ENCODE results near the gene GBE1. TPM values are rescaled to one million over a fixed set of nuclear protein-coding genes. Genes with fewer than 3 reads are reported as not detected.

GBE1 gene
- total RNA-seq, 1 donor from 2014 or later, result 32.5 TPM

DNA sequence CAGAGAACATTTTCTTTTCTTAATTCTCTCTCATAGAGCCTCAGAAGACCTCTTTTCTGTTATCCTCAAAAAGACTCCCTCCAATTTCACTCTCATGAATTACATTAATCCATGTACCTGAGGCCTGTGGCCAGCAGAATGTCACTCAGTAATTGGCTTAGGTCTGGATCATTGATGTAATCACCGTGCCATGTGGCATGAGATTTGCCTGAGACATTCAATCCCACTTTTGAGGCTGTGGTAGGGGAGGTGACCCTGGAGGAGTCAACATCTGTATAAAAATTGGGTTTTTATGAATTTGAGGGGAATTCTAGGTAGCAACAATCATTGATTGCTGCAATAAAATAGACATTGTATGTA lies 295.3 kb downstream of the GBE1 start:
- ChIA-PET CTCF (no interaction called here), POLR2A (no interaction called here)
- no peak for DNase-seq
- no peaks in the 10 kb centered on the region for H3K9me3 Mint-ChIP-seq
- TF ChIP-seq, protein P1, sequence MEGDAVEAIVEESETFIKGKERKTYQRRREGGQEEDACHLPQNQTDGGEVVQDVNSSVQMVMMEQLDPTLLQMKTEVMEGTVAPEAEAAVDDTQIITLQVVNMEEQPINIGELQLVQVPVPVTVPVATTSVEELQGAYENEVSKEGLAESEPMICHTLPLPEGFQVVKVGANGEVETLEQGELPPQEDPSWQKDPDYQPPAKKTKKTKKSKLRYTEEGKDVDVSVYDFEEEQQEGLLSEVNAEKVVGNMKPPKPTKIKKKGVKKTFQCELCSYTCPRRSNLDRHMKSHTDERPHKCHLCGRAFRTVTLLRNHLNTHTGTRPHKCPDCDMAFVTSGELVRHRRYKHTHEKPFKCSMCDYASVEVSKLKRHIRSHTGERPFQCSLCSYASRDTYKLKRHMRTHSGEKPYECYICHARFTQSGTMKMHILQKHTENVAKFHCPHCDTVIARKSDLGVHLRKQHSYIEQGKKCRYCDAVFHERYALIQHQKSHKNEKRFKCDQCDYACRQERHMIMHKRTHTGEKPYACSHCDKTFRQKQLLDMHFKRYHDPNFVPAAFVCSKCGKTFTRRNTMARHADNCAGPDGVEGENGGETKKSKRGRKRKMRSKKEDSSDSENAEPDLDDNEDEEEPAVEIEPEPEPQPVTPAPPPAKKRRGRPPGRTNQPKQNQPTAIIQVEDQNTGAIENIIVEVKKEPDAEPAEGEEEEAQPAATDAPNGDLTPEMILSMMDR (IDR thresholded peaks at IDR 0.05), result no peak
- no peaks in the 10 kb centered on the region for H3K27me3 Mint-ChIP-seq
- intact Hi-C loops (cut with micrococcal nuclease), result no loop called here
- no peak for ATAC-seq (ENCODE audit: low read depth)
- H3K4me1 Mint-ChIP-seq, result no peaks in the 10 kb centered on the region
- no peak overlapping the region for H3K4me3 Mint-ChIP-seq
- no peak overlapping the region for H3K27ac Mint-ChIP-seq
- H3K36me3 Mint-ChIP-seq (ENCODE audit: low read depth), result no peaks in the 10 kb centered on the region

DNA sequence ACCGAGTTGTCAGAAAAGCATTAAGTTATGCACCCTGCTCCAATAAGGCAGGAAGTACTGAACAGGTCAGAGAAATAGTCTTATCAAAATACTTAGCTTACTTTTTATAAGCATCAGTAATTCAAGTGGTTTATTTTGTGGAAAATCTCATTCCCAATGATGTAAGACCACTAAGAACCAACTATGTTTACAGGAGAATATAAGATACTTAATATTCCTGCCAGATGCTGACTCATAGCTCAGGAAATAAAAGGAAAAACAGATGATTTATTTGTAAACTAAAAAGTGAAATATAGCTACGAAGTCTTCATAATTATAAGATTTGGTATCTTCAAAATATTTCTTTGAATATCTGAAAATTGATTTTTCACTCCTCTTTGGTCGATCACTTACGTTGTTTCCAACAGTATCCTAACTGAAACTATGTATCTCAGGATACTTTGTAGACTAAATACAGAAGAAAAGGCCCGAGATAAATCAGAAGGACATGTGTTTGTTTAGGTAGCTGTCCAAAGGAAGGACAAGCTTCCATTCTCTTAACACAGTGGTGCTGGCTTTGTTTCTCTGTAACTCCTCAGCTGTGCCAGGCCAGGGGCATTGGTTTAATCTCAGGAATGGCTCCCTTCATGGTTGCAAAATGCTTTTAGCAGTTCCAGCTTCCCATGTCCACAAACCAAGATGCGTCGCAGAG lies 295.8 kb downstream of the GBE1 start:
- intact Hi-C loops (cut with micrococcal nuclease), result no loop called here
- ATAC-seq (ENCODE audit: low read depth) (no peak), DNase-seq (no peak)
- Mint-ChIP-seq H3K27ac (no peak overlapping the region), H3K4me3 (no peak overlapping the region), H3K36me3 (ENCODE audit: low read depth) (no peaks in the 10 kb centered on the region), H3K4me1 (no peaks in the 10 kb centered on the region), H3K9me3 (no peaks in the 10 kb centered on the region), H3K27me3 (peaks cover 2% of the 10 kb centered on the region)
- POLR2A ChIA-PET, result no interaction called here
- CTCF ChIA-PET, result no interaction called here
- TF ChIP-seq, protein P1 (IDR thresholded peaks at IDR 0.05), result no peak

DNA sequence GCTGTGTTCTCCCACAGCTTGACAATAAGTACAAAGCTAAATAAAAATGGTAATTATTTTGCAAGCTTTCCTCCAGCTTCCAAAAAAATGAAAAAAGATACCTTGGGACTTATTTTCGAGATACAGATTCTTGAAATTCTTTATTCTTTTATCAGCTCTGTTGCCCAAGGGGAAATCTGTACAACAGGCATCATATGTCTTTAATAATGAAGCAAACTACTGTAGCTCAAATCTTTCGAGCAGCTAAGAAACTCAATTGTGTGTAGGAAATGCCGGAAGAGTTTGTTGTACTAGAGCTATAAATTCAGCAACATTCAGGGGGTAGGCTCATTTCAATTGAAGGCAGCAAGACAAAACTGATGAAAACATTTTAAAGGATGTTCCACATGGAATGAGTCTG lies 297.7 kb downstream of the GBE1 start:
- DNase-seq, result no peak
- POLR2A ChIA-PET, result no interaction called here
- Mint-ChIP-seq H3K27ac (no peak overlapping the region), H3K36me3 (ENCODE audit: low read depth) (no peaks in the 10 kb centered on the region), H3K4me3 (no peak overlapping the region), H3K9me3 (no peaks in the 10 kb centered on the region), H3K4me1 (no peaks in the 10 kb centered on the region), H3K27me3 (peaks cover 2% of the 10 kb centered on the region)
- CTCF ChIA-PET, result no interaction called here
- intact Hi-C loops (cut with micrococcal nuclease), result no loop called here
- no peak for ATAC-seq (ENCODE audit: low read depth)
- TF ChIP-seq, protein P1 (IDR thresholded peaks at IDR 0.05), result no peak

DNA sequence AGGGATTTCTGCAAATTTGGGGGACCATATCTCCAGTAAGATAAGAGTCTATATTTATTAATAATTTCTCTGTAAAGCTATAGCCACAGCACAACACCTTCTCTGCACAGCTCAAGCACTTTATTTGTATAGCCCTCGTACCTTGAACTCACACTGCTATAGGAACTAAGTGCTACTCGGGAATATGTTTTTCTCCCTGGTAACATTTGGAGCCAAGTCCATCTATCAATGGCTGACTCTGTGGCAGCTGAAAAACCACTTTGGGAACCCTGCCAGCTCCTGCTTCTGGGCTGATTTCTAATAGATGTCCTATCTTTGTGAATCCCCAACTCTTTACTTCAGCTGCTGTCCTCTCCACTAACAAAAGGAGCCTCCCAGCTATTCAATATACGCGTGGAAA lies 298.5 kb downstream of the GBE1 start:
- Mint-ChIP-seq H3K4me3 (no peak overlapping the region), H3K9me3 (no peaks in the 10 kb centered on the region), H3K27me3 (peaks cover 2% of the 10 kb centered on the region), H3K4me1 (no peaks in the 10 kb centered on the region), H3K27ac (no peak overlapping the region), H3K36me3 (ENCODE audit: low read depth) (no peaks in the 10 kb centered on the region)
- ChIA-PET CTCF (no interaction called here), POLR2A (no interaction called here)
- ATAC-seq (ENCODE audit: low read depth) (no peak), DNase-seq (no peak)
- TF ChIP-seq, protein P1 (IDR thresholded peaks at IDR 0.05), result no peak
- intact Hi-C loops (cut with micrococcal nuclease), result no loop called here

DNA sequence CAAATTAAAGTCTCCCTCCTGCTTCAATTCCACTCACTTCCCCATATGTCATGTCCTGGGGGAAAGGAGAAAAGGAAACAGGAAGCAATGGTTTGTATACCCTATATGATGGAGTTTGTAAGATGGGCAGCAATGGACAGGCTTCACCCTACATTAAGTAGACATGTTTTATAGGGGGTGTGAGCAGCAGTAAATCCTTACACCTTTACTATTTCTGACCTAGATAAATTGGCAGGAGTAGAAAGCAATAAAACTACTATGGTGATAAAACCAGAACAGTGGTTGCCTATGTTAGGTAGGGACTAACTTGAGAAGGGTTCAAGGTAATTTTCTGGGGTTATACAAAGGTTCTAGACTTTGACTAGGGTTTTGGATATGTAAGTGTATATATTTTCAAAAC lies 301.7 kb downstream of the GBE1 start:
- intact Hi-C loops (cut with micrococcal nuclease), result no loop called here
- TF ChIP-seq, protein P1 (IDR thresholded peaks at IDR 0.05), result no peak
- no peaks in the 10 kb centered on the region for H3K36me3 Mint-ChIP-seq (ENCODE audit: low read depth)
- ATAC-seq (ENCODE audit: low read depth) (no peak), DNase-seq (no peak)
- peaks cover 2% of the 10 kb centered on the region for H3K27me3 Mint-ChIP-seq
- no peaks in the 10 kb centered on the region for H3K4me1 Mint-ChIP-seq
- ChIA-PET POLR2A (no interaction called here), CTCF (no interaction called here)
- H3K4me3 Mint-ChIP-seq, result no peak overlapping the region
- no peak overlapping the region for H3K27ac Mint-ChIP-seq
- no peaks in the 10 kb centered on the region for H3K9me3 Mint-ChIP-seq

Data from activated B cell treated with CpG ODN at 0.5 μM for 24 hours (primary cell).